Measurements from ENCODE around the gene FBLN2.

GRCh38 chr3:13540297-13540995 lies 8.5 kb upstream of the FBLN2 start:
- TF ChIP-seq CTCF (IDR thresholded peaks at IDR 0.05) (no peak), MAX (IDR thresholded peaks at IDR 0.05) (no peak), REST (IDR thresholded peaks at IDR 0.05) (no peak), CHD2 (IDR thresholded peaks at IDR 0.05; ENCODE audit: low read length, partially characterized antibody) (no peak), POLR2A (IDR thresholded peaks at IDR 0.05; ENCODE audit: low read length) (no peak)

Data from A549 (cell line).